D721Med (cell line): ENCODE results near the gene ATP2B1.
"Not testable (repeated sequence)": the region's sequence is repeated elsewhere in the genome, so short reads cannot be mapped to it uniquely, and the experiment has no call there.

Experiments
- DNase-seq: peaks from one replicate; pipeline ENCODE4 v3.0.0; 2011; ENCODE audit warnings: low spot score; ENCODE audit not compliant: insufficient read length
- FAIRE-seq: peaks from 2 replicates; lab custom pipeline; 2011; peaks lifted over from hg19 to GRCh38; lab: Jason Lieb, UNC
- TF ChIP-seq, protein P1 (sequence below): IDR thresholded peaks from 2 replicates; pipeline ENCODE4 v1.5.1; 2012; ENCODE audit warnings: mild to moderate bottlenecking, control low read depth; ENCODE audit not compliant: insufficient read depth; ENCODE audit errors: missing control alignments

ATP2B1 gene

DNA sequence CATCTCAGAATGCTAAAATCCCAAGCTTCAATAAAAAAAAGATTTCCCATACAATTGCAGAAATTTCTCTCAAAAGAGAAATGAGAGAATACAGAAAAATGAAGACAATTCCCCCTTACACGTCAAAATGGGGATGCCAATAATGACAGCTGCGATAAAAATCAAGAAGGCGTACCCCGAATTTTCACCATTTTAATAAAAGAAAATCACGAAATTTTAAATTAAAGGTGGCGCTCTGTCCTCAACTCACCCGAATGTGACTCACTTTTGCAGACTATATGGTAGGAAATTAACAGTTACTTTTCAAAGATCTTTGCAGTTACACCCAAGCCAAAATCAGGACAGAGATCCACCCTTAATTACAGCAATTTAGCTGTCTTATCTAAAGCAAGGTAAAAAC, 2.1 kb downstream of the ATP2B1 start:
- no peak for DNase-seq
- FAIRE-seq = no peak
- TF ChIP-seq, protein P1, sequence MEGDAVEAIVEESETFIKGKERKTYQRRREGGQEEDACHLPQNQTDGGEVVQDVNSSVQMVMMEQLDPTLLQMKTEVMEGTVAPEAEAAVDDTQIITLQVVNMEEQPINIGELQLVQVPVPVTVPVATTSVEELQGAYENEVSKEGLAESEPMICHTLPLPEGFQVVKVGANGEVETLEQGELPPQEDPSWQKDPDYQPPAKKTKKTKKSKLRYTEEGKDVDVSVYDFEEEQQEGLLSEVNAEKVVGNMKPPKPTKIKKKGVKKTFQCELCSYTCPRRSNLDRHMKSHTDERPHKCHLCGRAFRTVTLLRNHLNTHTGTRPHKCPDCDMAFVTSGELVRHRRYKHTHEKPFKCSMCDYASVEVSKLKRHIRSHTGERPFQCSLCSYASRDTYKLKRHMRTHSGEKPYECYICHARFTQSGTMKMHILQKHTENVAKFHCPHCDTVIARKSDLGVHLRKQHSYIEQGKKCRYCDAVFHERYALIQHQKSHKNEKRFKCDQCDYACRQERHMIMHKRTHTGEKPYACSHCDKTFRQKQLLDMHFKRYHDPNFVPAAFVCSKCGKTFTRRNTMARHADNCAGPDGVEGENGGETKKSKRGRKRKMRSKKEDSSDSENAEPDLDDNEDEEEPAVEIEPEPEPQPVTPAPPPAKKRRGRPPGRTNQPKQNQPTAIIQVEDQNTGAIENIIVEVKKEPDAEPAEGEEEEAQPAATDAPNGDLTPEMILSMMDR = no peak

DNA sequence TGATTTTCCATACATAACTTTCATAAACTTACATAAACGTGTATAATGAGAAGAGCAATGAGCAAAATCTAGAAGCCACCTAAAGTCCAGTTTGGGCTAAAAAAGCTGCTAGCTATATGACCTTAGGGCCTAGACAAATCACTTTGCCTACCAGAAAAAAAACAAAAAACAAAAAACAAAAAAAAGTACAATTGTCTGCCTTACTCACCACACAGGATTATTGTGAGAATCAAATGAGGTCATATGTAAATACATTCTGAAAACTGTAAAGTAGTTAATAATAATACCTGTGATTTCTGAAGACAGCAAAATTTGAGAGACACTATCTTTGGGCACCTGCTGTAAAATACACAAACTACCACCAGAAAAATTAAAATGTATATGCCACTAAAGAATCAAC, 4.2 kb downstream of the ATP2B1 start:
- FAIRE-seq = no peak
- TF ChIP-seq, protein P1 = no peak
- no peak for DNase-seq

GRCh38 chr12:89703768-89704167, 4.9 kb downstream of the ATP2B1 start:
- no peak for DNase-seq
- TF ChIP-seq, protein P1 = no peak
- no peak for FAIRE-seq

DNA sequence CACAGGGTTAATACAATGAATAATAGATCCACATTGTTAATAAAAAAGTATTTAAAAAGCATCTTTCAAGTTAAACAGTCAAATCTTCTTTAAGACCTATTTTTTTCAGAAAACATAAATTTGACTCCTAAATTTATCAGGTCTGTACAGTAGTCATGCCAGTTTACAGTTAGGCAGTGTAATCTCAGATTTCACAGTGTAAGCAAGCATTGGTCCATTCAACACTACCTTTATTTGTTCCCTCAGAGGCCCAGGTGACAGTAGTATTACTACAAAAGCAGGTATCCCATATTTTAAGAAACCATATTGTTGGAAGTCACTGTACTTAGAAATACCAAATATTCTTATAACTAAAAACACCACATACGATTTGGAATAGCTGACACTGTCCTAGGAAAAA, 6.1 kb downstream of the ATP2B1 start:
- FAIRE-seq (no peak), DNase-seq (no peak)
- TF ChIP-seq, protein P1 = no peak

GRCh38 chr12:89701606-89702206, 6.9 kb downstream of the ATP2B1 start:
- DNase-seq = no peak
- TF ChIP-seq, protein P1 = no peak
- no peak for FAIRE-seq

DNA sequence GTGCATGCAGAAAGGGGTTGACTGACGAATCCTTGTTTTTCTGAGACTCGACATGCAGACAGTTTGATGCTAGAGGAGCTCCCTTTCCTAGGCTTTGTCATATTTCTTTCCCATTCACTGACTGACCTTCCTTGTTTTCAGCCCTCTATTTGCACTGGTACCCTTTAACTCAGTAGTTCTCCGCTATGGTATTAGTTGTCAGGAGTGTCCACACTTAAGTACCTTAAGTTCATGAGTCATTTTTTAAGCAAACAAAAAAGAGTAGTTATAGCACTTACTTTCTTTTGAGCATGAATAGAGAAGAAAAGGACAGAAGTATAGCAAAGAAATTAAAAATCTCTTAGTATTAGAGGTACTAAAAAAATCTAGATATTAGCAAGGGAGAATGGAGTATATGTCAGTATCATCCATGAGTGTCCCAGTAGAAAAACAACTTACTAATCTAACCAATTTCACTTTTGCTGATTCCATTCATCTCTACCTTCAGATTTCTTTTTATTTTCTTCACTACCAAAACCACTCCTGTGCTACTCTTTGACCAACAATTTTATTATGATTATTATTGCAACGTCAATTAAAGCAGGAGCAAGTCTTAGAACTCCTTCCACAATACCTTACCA, 8.3 kb downstream of the ATP2B1 start:
- no peak for FAIRE-seq
- DNase-seq = no peak
- TF ChIP-seq, protein P1 = no peak

GRCh38 chr12:89698607-89699006, 10.0 kb downstream of the ATP2B1 start:
- FAIRE-seq (no peak), DNase-seq (no peak)
- TF ChIP-seq, protein P1 = no peak

GRCh38 chr12:89697728-89698127, 10.9 kb downstream of the ATP2B1 start:
- DNase-seq, FAIRE-seq: not testable (repeated sequence)
